ENCODE measurements around the gene RAD9A.

- TF ChIP-seq CTCF (IDR thresholded peaks at IDR 0.05; ENCODE audit: low read depth, low read length) (no peak), MAX (IDR thresholded peaks at IDR 0.05; ENCODE audit: low read depth, low read length) (no peak)
Measured at GRCh38 chr11:67364169-67364568, 27.6 kb upstream of the RAD9A start.

Measured in NB4 (cell line).